ENCODE data around the gene SPOCK1. TPM values are rescaled to one million over a fixed set of nuclear protein-coding genes. Genes with fewer than 3 reads are reported as not detected.

Gene SPOCK1
- total RNA-seq, 1 experiment from 2014 or later, result 0.27 TPM

- no peak overlapping the region for H3K27ac ChIP-seq (ENCODE audit: low read depth, low read length)
- ChIA-PET POLR2A (interaction anchor here (1.1 kb wide), 1 partner anchor 38 kb away, joined by 3 read pairs; no protein-coding TSS in a partner anchor), RAD21 (ENCODE audit: low non-redundant PET in 1 of 2, low total read pairs in 2 of 2, uncharacterized antibody in 2 of 2, unreplicated experiment in 2 of 2) (no interaction called here), CTCF (no interaction called here)
- peaks cover 24% of the 10 kb centered on the region for H3K27me3 ChIP-seq (ENCODE audit: insufficient read depth, low read length)
- H3K36me3 ChIP-seq (ENCODE audit: control insufficient read depth in 1 of 2, insufficient read depth in 2 of 2, low read length in 2 of 2), result no peaks in the 10 kb centered on the region
- DNase-seq (ENCODE audit: low read depth, low spot score) (no peak), ATAC-seq (no peak)
- no peaks in the 10 kb centered on the region for H3K9me2 ChIP-seq (ENCODE audit: insufficient read depth)
- intact Hi-C loops (cut with micrococcal nuclease), result no loop called here
- H3K79me2 ChIP-seq (ENCODE audit: insufficient read depth, low read length), result no peaks in the 10 kb centered on the region
- H2AFZ ChIP-seq (ENCODE audit: low read depth, low read length, poor library complexity, severe bottlenecking), result no peak overlapping the region
- H3K4me3 ChIP-seq (replicated peaks in 1 of 2; ENCODE audit: low read depth in 1 of 2, low read length in 2 of 2), result no peak overlapping the region
- H3K4me1 ChIP-seq (ENCODE audit: control insufficient read depth in 1 of 2, insufficient read depth in 2 of 2, low read length in 2 of 2), result no peaks in the 10 kb centered on the region
- BruUV-seq (replicated peaks), result no TSS peak
- no peak overlapping the region for H3K4me2 ChIP-seq (ENCODE audit: low read length)
- H3K9ac ChIP-seq (ENCODE audit: low read length), result no peak overlapping the region
- no peaks in the 10 kb centered on the region for H4K20me1 ChIP-seq (ENCODE audit: insufficient read depth)
- no peaks in the 10 kb centered on the region for H3K9me3 ChIP-seq (ENCODE audit: control insufficient read depth in 1 of 2, insufficient read depth in 1 of 2, low read depth in 1 of 2, low read length in 2 of 2)
- TF ChIP-seq ZBTB33 (IDR thresholded peaks at IDR 0.05; ENCODE audit: extremely low read depth, insufficient replicate concordance, low read length), result no peak
- TF ChIP-seq REST (IDR thresholded peaks at IDR 0.05; ENCODE audit: low read depth), result no peak
- no peak for TF ChIP-seq ATF3 (IDR thresholded peaks at IDR 0.05)
- no peak for TF ChIP-seq SP1 (IDR thresholded peaks at IDR 0.05; ENCODE audit: low read depth)
- no peak for TF ChIP-seq YY1 (IDR thresholded peaks at IDR 0.05; ENCODE audit: extremely low read depth, insufficient replicate concordance, low read depth, low read length)
These were observed 462.5 kb downstream of the SPOCK1 start for GRCh38 chr5:137036640-137037039.

All from HCT116 (cell line).